Hematopoietic multipotent progenitor cell treated with erythropoietin and hydrocortisone succinate and interleukin-3 and kit ligand, for 17 days (in vitro differentiated cells): ENCODE data around the gene ZDHHC15.
"Not testable (repeated sequence)": the region's sequence is repeated elsewhere in the genome, so short reads cannot be mapped to it uniquely, and the experiment has no call there.

ENCODE experiments used
- DNase-seq: peaks from one replicate; pipeline ENCODE4 v3.0.0-alpha.2; 2015; ENCODE audit warnings: low spot score

The ZDHHC15 gene

GRCh38 chrX:75522565-75523431, at the start of gene ZDHHC15:
ZDHHC15 (minus strand) TSS chrX:75523037; CDS start chrX:75523024, 13 bp downstream.
- no peak for DNase-seq

- DNase-seq, result not testable (repeated sequence)
These were observed 37.7 kb upstream of the ZDHHC15 start for GRCh38 chrX:75560544-75560943.

GRCh38 chrX:75547783-75548182, 24.9 kb upstream of the ZDHHC15 start:
- no peak for DNase-seq

GRCh38 chrX:75546724-75547511, 24.1 kb upstream of the ZDHHC15 start:
- DNase-seq, result no peak

GRCh38 chrX:75544786-75545185, 21.9 kb upstream of the ZDHHC15 start:
- no peak for DNase-seq

GRCh38 chrX:75483933-75484332, 38.9 kb downstream of the ZDHHC15 start:
- DNase-seq, result no peak

GRCh38 chrX:75461780-75462179, 61.1 kb downstream of the ZDHHC15 start:
- DNase-seq, result not testable (repeated sequence)

GRCh38 chrX:75421688-75422230, 101.1 kb downstream of the ZDHHC15 start:
- no peak for DNase-seq

GRCh38 chrX:75407153-75407552, 115.7 kb downstream of the ZDHHC15 start:
- DNase-seq, result not testable (repeated sequence)

GRCh38 chrX:75390470-75390869, 132.4 kb downstream of the ZDHHC15 start:
- DNase-seq, result no peak

GRCh38 chrX:75369721-75370120, 153.1 kb downstream of the ZDHHC15 start:
- DNase-seq, result no peak

GRCh38 chrX:75366861-75367260, 156.0 kb downstream of the ZDHHC15 start:
- no peak for DNase-seq

- DNase-seq, result no peak
These were observed 157.4 kb downstream of the ZDHHC15 start for GRCh38 chrX:75365243-75365975.

- DNase-seq, result no peak
These were observed 161.0 kb downstream of the ZDHHC15 start for GRCh38 chrX:75361788-75362187.

- not testable (repeated sequence) for DNase-seq
These were observed 174.2 kb downstream of the ZDHHC15 start for GRCh38 chrX:75348601-75349000.

- DNase-seq, result no peak
These were observed 185.3 kb downstream of the ZDHHC15 start for GRCh38 chrX:75337525-75337924.

GRCh38 chrX:75335127-75335458, 187.7 kb downstream of the ZDHHC15 start:
- DNase-seq, result no peak

- not testable (repeated sequence) for DNase-seq
These were observed 188.3 kb downstream of the ZDHHC15 start for GRCh38 chrX:75334407-75335126.

GRCh38 chrX:75327607-75328006, 195.2 kb downstream of the ZDHHC15 start:
- no peak for DNase-seq
